Stimulated activated CD4-positive, alpha-beta T cell treated with anti-CD3 and anti-CD28 coated beads, TNF-alpha, amount 100 ng/mL, for 4 hours (primary cell): ENCODE measurements around the gene SLC38A10.

Experiments
- DNase-seq, 3 experiments: peaks; one replicate each; pipeline ENCODE4 v3.0.0-alpha.2; 2020; ENCODE audit warnings: low read depth in 3 of 3

The SLC38A10 gene

GRCh38 chr17:81277946-81278693 lies 17.0 kb downstream of the SLC38A10 start:
- DNase-seq: no peak

DNA sequence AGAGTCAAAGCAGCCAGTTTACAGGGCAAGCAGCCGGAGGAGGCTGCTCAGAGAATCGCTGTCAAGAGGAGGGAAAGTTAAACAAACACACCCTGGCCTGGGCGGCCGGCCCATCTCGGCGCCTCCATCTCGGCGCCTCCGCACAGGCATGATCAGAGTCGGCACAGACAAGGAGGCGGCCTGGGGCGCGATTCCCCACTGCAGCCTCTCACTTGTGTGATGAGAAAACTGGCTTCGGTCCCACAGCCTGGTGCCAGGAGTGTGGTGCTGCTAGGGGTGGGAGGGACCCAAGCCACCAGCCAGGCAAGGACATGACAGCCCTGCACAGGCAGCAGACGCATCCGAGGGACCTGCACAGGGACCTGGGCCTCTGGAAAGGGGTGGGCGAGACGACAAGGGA lies 17.7 kb downstream of the SLC38A10 start:
- no peak for DNase-seq

GRCh38 chr17:81276781-81277180 lies 18.3 kb downstream of the SLC38A10 start:
- no peak for DNase-seq

GRCh38 chr17:81274471-81274855 lies 20.6 kb downstream of the SLC38A10 start:
- no peak for DNase-seq

GRCh38 chr17:81273698-81274470 lies 21.2 kb downstream of the SLC38A10 start:
- DNase-seq: no peak

GRCh38 chr17:81272616-81273015 lies 22.5 kb downstream of the SLC38A10 start:
- no peak for DNase-seq

- DNase-seq: no peak
Measured at GRCh38 chr17:81271226-81271625, 23.9 kb downstream of the SLC38A10 start.

- DNase-seq: no peak
Measured at GRCh38 chr17:81270279-81270678, 24.8 kb downstream of the SLC38A10 start.

- no peak for DNase-seq
Measured at GRCh38 chr17:81267390-81268067, 27.6 kb downstream of the SLC38A10 start.

GRCh38 chr17:81265576-81265975 lies 29.5 kb downstream of the SLC38A10 start:
- no peak for DNase-seq

GRCh38 chr17:81264640-81265039 lies 30.5 kb downstream of the SLC38A10 start:
- DNase-seq: no peak

DNA sequence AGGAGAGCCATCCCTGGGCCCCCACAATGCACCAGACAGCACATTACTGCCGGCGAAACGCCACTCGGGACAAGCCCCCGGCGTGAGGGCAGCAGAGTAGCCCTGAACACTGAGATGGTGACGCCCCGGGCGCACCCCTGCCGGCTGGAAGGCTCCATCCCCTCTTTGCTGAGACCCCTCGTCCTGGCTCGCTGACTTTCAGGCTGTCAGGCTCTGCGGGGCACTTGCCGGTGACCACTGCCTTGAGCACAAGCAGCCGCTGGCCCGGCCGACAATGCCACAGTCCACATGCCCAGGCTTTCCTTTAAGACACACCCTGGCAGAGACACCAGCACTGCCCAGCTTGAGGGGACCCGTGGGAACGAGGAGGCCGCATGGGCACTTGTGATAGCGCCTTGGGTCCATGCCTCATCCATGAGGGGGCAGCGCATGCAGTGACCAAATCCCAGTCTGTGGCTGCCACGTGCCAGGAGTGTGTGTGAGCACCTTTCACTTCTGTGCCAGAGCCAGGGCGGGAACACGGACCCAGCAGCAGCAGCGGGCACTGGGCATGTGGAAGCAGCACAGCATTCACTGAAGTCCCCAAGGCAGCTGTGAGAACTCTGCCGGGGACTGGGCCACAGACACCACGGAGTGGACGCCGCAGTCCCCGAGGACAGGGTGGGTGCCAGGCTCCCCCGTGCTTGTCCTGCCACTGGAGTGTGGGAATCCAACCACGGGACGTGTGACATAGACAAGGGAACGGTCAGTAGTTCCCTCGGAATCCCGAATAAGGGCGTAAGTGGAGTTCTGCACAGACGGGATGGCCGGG lies 31.5 kb downstream of the SLC38A10 start:
- no peak for DNase-seq

GRCh38 chr17:81261582-81262336 lies 33.3 kb downstream of the SLC38A10 start:
- DNase-seq: no peak

DNA sequence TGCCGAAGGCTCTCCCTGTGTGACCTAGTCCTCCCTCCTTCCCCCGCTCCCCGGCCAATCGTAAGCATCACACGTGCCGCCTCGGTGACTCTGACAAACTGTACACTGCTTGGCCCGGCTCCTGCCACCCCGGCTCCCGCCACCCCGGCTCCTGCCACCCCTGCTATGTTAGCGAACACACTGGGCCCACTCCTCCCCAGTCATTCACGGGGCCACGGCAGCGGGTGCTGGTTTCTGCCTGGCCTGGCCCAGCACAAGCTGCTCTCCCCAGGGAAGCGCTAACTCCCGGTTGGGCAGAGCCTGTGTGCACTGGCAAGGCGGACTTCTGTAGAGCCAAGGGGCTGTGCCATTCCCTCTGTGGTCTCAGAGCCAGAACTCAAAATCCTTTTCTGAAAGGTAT lies 34.0 kb downstream of the SLC38A10 start:
- DNase-seq: no peak

GRCh38 chr17:81260641-81261040 lies 34.5 kb downstream of the SLC38A10 start:
- DNase-seq: no peak

- no peak for DNase-seq
Measured at GRCh38 chr17:81260171-81260570, 34.9 kb downstream of the SLC38A10 start.

DNA sequence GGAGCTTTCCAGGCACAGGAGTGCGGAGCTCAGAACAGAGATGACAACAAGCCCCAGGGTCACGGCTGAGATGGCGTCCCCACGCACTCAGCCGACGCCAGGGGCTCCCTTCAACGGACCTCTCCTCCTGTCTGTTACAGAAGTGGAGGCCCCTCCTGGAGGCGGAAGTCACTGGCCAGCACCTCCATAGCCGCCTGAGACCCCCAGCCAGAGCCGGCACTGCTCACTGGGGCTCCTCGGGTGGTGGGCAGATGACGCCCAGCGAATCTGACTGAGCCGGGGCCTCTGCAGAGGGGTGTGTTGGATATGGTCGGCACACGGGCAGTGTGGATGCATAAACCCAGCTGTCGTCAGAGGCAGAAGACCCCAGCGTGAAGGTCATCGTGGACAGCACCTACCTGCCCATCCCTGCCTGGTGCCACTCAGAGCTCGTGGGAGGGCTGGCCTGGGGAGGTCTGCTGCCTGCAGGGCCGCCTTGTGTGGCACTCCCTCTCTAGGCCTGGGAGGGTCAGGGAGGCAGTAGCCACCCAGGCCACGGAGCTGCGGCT lies 36.0 kb downstream of the SLC38A10 start:
- DNase-seq: no peak

DNA sequence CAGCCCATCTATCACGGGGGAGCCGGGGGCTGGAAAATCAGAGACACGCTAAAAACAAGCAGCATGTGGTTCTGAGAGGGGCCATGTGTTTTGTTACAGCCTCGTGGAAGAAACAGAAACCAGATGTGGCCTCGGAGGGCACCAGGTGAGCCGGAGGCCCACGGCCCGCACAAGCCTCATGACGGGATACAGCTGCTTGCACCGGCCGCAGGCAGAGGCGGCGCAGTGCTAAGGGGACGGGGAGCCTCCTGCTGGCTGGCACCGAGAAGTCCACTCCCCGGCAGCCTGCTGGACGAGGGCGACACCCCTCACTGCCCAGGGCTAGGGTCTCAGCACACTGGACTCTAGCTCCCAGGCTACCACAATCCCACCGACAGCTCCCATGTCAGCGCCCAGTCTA lies 36.8 kb downstream of the SLC38A10 start:
- no peak for DNase-seq

GRCh38 chr17:81257533-81257932 lies 37.6 kb downstream of the SLC38A10 start:
- DNase-seq: no peak

- DNase-seq: no peak
Measured at GRCh38 chr17:81256616-81257015, 38.5 kb downstream of the SLC38A10 start.
